ENCODE data around the gene USP33.

GRCh38 chr1:77686796-77687518 lies 72.7 kb downstream of the USP33 start:
- TF ChIP-seq CTCF (IDR thresholded peaks at IDR 0.05; ENCODE audit: poor library complexity, severe bottlenecking) (no peak), EP300 (conservative IDR thresholded peaks at IDR 0.05; ENCODE audit: poor library complexity, severe bottlenecking) (no peak), POLR2AphosphoS5 (IDR thresholded peaks at IDR 0.05) (no peak), RAD21 (conservative IDR thresholded peaks at IDR 0.05) (no peak), EZH2 (IDR thresholded peaks at IDR 0.05; ENCODE audit: borderline replicate concordance, insufficient read depth, low read length, poor library complexity, severe bottlenecking) (no peak), TAF1 (IDR thresholded peaks at IDR 0.05; ENCODE audit: low read depth) (no peak), REST (IDR thresholded peaks at IDR 0.05; ENCODE audit: borderline replicate concordance) (no peak), SMC3 (conservative IDR thresholded peaks at IDR 0.05; ENCODE audit: poor library complexity) (no peak)

All from neural cell (in vitro differentiated cells).